Activated T-cell treated with anti-CD3 and anti-CD28 coated beads, Interleukin-2, amount 50 U/mL, for 48 hours (primary cell): ENCODE results near the gene SULT1A3.
"Not testable (repeated sequence)": the region's sequence is repeated elsewhere in the genome, so short reads cannot be mapped to it uniquely, and the experiment has no call there.

Source experiments
- DNase-seq, 2 experiments: peaks; one replicate each; pipeline ENCODE4 v3.0.0-alpha.2; 2020

The SULT1A3 gene

DNA sequence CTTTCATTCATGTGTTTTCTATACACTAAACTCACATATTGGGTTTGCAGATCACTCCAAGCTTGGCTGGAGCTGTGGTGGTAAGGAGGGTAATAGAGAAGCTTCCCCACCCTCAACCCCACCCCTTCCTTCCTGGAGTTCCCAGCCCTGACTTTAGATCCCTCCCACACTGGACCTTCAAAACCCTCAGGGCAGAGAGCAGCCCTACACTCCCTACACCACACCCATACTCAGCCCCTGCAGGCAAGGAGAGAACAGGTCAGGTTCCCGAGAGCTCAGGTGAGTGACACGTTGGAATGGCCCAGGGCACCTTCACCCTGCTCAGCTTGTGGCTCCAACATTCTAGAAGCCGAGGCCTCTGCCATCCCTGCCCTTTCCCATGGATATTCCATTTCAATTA, at the start of gene SULT1A3:
Gene SULT1A3 (plus strand): TSS at position 207 of the 400 bp plus-strand sequence. CDS start 1,474 bp downstream, outside the sequence.
- not testable (repeated sequence) for DNase-seq

DNA sequence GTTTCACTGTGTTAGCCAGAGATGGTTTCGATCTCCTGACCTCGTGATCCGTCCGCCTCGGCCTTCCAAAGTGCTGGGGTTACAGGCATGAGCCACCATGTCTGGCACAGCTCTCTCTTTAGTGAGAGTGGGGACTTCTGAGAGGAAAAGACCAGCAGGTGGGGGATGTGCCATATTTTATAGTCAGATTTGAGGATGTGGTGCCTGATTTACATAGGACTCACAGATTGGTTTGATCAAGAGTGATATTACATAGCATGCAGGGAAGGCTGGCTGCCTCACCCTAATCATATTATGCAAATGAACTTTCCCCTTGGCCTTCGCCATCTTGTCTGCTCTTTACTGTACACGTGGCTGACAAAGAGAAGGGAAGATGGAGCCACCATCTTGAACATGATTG, 48.0 kb upstream of the SULT1A3 start:
- no peak for DNase-seq

DNA sequence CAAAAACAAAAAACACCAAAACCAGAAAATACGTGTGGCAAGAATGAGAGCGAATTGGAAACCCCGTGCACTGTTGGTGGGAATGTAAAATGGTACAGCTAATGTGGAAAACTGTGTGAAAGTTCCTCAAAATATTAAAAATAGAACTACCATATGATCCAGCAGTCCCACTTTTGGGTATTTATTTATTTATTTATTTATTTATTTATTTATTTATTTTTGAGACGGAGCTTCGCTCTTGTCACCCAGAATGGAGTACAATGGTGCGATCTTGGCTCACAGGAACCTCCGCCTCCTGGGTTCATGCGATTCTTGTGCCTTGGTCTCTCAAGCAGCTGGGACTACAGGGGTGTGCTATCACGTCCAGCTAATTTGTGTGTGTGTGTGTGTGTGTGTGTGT, 46.5 kb upstream of the SULT1A3 start:
- DNase-seq = no peak

DNA sequence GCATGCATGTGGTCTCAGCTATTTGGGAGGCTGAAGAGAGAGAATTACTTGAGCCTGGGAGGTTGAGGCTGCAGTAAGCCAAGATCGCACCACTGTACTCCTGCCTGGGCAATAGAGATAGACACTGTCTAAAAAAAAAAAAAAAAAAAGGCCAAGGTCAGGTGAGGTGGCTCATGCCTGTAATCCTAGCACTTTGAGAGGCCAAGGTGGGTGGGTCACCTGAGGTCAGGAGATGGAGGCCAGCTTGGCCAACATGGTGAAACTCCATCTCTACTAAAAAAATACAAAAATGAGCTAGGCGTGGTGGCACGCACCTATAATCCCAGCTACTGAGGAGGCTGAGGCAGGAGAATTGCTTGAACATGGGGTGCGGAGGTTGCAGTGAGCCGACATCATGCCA, 43.9 kb upstream of the SULT1A3 start:
- DNase-seq = no peak

DNA sequence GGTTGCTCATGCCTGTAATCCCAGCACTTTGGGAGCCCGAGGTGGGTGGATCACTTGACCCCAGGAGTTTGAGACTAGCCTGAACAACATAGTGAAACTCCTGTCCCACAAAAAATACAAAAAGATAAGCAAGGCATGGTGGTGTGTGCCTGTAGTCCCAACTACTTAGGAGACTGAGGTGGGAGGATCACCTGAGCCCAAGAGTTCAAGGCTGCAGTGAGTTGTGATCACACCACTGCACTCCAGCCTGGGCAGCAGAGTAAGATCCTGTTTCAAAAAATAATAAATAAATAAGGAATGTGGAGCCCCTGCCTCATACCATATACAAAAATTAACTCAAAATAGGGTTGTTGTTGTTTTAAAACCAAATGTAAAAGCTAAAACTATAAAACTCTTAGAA, 41.8 kb upstream of the SULT1A3 start:
- DNase-seq = no peak

DNA sequence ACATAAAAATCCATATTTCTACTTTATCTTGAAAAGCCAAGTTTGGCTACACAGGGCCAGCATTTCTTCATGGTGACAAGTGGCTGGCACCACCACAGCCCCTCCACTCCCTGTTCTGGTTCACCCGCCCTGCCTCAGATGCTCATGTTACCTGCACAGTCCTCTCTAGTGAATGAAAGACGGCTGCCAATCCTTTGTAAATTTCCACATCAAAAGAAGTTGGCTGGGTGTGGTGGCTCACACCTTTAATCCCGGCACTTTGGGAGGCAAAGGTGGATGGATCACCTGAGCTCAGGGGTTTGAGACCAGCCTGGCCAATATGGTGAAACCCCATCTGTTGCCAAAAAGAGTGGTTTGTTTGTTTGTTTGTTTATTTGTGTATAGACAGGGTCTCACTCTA, 35.5 kb upstream of the SULT1A3 start:
- no peak for DNase-seq

DNA sequence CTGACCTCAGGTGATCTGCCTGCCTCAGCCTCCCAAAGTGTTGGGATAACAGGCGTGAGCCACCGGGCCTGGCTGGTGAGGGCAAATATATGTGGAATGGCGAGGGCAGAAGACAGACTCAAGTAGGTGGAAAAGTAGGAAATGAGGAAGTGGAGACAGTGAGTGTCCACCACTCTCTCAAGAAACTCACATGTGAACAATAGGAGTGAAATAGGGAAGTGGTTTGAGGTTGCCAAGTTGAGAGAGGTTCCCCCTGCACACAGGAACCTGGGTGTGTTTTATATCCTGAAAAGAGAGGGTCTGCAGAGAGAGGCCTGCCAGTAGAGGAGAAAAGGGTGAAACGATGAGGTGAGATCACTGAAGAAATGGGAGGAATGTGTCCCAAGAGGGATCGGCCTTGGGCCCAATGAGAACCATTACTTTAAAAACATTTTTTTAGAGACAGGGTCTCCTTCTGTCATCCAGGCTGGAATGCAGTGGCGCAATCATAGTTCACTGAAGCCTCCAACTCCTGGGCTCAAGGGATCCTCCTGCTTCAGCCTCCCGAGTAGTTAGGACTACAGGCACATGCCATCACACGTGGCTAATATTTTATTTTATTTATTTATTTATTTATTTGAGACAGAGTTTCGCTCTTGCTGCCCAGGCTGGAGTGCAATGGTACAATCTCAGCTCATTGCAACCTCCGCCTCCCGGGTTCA, 32.7 kb upstream of the SULT1A3 start:
- DNase-seq = no peak

DNA sequence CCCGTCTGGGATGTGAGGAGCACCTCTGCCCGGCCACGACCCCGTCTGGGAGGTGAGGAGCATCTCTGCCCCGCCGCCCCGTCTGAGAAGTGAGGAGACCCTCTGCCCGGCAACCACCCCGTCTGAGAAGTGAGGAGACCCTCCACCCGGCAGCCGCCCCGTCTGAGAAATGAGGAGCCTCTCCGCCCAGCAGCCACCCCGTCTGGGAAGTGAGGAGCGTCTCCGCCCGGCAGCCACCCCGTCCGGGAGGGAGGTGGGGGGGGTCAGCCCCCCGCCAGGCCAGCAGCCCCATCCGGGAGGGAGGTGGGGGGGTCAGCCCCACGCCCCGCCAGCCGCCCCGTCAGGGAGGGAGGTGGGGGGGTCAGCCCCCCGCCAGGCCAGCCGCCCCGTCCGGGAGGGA, 30.3 kb upstream of the SULT1A3 start:
- not testable (repeated sequence) for DNase-seq

DNA sequence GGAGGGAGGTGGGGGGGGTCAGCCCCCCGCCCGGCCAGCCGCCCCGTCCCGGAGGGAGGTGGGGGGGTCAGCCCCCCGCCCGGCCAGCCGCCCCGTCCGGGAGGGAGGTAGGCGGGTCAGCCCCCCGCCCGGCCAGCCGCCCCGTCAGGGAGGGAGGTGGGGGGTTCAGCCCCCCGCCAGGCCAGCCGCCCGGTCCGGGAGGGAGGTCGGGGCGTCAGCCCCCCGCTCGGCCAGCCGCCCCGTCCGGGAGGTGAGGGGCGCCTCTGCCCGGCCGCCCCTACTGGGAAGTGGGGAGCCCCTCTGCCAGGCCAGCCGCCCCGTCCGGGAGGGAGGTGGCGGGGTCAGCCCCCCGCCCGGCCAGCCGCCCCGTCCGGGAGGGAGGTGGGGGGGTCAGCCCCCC, 29.6 kb upstream of the SULT1A3 start:
- not testable (repeated sequence) for DNase-seq

DNA sequence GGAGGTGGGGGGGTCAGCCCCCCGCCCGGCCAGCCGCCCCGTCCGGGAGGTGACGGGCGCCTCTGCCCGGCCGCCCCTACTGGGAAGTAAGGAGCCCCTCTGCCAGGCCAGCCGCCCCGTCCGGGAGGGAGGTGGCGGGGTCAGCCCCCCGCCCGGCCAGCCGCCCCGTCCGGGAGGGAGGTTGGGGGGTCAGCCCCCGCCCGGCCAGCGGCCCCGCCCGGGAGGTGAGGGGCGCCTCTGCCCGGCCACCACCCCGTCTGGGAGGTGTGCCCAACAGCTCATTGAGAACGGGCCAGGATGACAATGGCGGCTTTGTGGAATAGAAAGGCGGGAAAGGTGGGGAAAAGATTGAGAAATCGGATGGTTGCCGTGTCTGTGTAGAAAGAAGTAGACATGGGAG, 28.9 kb upstream of the SULT1A3 start:
- not testable (repeated sequence) for DNase-seq

DNA sequence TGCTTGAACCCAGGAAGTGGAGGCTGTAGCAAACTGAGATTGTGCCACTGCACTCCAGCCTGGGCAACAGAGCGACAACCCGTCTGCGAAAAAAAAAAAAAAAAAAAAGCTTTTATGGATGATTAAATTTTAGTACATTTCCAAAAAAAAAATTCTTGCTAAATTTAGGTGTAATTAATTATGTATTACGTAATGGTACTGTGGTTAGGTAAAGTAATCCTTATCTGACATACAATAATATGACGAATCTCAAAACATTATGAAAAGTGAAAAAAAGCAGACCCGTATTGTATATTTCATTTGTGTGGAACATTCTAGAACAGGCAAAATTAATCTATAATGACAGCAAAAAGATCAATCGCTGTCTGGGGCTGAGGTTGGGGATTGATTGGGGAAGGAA, 26.0 kb upstream of the SULT1A3 start:
- DNase-seq = no peak

DNA sequence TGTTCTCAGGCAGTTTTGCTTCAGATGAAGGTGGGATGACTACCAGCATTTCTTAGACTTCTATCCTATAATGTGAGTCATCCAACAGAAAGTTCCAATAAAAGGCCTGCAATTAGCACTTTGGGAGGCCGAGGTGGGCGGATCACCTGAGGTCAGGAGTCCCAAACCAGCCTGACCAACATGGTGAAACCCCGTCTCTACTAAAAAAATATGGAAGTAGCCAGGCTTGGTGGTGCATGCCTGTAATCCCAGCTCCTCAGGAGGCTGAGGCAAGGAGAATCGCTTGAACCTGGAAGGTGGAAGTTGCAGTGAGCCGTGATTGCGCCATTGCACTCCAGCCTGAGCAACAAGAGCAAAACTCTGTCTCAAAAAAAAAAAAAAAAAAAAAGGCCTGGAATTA, 22.2 kb upstream of the SULT1A3 start:
- DNase-seq = not testable (repeated sequence)

DNA sequence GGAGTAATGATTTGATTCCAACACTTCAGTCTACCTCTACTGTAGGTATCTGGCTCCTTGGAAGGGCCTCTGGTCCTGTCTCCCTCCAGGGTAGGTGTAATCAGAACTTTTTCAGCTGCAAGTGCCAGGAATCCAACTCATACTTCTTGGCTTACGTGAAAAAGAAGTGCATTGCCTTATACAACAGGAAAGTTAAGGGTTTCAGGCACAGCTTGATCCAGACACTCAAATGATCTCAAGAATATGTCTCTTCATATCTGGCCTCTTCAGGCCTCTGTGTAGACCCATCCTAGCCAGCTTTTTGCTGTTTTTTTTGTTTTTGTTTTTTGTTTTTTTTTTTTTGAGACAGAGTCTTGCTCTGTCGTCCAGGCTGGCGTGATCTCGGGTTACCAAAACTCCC, 19.9 kb upstream of the SULT1A3 start:
- no peak for DNase-seq

DNA sequence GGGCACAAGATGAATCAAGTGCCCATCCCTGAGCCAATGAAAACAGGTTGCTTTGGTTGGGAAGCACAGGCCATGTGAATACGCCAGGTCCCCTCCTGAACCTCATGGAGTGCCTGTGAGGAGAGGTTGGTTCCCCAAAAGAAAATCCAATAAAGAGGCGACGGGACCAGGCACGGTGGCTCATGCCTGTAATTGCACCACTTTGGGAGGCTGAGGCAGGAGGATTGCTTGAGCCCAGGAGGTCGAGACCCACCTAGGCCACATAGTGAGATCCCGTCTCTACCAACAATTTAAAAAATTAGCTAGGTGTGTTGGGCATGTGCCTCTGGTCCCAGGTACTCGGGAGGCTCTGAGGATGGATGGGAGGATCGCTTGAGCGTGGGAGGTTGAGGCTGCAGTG, 19.1 kb upstream of the SULT1A3 start:
- DNase-seq = no peak

DNA sequence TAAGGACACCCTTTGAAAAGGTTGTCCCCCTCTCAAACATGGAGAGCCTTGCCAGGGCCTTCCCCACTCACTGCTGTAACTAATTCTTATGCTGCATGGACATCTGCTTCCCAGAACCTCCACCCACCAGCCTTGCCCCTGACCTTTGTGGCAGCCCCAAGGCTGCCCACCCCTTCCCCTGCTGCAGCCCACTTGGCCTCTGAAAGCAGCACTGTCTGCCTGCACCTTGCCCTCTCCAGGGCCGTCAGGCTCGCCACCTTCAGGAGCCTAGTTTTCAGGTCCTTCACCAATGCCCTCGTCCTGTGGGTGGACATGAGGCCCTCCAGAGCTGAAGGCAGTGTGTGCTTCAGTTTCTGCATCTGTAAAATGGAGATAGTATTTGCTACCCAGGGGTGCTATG, 18.3 kb upstream of the SULT1A3 start:
- DNase-seq = no peak

DNA sequence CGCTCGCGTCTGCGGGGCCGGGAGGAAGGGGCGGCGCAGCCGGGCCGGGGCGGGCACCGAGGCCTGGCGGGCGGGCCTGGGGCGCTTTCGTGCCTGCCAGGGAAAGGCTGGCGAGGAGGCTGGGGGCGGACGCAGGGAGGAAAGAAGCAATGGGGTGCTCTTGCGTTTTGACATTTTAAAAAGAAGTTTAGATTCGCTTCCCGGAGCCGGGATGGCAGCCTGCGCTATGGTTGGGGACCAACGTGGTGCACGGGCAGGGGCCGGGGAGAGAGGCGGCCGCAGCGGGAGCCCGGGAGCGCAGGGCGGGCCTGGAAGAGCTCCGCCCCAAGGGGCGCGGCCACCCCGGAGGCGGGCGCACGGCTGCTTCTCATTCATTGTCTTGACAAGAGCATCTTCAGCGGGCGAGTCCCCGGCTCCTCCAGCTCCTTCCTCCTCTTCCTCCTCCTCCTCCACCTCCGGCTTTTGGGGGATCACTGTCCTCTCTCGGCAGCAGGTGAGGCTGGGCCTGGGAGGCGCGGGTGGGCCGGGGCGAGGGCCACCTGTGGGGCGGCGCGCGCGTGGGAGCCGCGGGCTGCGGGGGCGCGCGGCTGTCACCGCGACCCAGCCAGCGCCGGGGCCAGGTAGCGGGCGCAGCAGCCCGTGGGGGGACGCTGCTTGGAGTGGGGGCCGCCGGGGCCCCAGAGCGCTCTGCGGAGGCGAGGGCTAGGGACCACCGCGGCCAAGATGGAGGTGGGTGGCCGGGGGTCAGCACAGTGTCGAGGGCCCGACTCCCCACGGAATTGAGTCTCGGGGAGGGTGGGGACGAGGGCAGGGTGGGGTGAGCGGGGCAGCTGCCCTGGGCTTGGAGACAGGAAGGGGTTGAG, 15.6 kb upstream of the SULT1A3 start, which contains the start of gene CORO1A:
Gene CORO1A (plus strand): TSS at position 370 of the 863 bp plus-strand sequence. CDS start 1,608 bp downstream, outside the sequence.
- peak; percentile 90 to 94 for DNase-seq

DNA sequence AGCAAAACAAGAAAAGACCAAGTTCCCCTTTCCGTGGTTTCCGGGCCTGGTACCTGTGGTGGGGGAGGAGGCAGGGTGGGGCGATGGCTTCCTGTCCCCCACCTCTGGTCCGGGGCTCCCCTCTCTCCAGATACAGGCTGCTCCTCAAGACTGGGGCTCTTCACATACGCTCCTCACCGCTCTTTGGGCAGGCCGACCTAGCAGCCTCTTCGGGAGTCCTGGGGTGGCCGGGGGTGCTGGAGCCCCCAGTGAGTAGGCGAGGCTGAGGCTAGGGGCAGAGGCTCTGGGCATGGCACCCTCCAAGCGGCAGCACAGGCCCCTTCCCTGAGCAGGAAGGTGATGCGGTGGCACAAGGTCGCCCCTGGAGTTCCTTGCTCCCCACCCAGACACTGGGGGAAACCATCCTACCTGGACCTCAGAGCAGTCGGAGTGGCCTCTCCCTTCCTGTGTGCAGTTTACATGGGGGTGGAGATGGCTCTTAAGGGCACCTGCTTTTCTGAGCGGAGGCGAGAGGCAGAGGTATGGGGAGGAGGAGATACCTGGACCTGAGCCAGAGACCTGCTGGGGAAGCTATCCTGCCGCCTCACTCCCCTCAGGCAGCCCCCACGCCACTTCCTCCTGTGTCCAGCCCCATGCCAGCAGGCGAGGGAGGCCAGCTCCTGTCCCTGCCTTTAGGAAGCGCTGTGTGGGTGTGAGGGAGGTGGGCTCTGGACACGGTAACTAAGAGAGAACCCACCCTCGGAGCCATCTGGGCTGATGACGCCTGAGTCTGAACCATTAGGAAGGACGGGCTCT, 14.8 kb upstream of the SULT1A3 start:
- peak; percentile 70 to 78 for DNase-seq

DNA sequence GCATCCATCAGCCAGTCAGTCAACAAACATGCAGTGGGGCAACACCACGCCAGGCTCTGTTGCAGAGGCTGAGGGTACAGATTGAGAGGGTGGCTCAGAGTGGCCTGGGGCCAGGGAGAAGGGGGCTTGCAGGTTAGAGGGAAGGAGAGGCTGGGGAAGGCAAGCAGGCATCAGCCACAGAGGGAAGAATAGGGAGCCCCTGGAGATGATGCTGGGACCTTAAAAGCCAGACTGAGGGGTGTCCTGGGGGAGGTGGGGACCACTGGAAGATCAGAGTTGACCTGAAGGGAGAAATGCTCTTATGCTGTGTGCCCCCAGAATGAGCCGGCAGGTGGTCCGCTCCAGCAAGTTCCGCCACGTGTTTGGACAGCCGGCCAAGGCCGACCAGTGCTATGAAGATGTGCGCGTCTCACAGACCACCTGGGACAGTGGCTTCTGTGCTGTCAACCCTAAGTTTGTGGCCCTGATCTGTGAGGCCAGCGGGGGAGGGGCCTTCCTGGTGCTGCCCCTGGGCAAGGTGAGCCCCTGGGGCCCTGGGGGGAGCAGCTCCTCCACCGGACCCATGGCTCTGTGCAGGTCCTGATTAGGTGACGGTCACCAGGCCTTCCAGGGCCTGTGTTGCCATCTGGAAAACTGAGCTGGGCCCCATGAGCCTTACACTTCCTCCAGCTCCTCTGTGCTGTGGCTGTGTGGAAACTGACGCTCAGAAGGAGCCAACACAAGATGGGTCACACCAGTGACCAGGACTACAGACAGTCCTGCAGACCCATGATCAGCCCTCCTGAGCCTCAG, 14.0 kb upstream of the SULT1A3 start:
- peak in 1 of 2 experiments; percentile 60 for DNase-seq

DNA sequence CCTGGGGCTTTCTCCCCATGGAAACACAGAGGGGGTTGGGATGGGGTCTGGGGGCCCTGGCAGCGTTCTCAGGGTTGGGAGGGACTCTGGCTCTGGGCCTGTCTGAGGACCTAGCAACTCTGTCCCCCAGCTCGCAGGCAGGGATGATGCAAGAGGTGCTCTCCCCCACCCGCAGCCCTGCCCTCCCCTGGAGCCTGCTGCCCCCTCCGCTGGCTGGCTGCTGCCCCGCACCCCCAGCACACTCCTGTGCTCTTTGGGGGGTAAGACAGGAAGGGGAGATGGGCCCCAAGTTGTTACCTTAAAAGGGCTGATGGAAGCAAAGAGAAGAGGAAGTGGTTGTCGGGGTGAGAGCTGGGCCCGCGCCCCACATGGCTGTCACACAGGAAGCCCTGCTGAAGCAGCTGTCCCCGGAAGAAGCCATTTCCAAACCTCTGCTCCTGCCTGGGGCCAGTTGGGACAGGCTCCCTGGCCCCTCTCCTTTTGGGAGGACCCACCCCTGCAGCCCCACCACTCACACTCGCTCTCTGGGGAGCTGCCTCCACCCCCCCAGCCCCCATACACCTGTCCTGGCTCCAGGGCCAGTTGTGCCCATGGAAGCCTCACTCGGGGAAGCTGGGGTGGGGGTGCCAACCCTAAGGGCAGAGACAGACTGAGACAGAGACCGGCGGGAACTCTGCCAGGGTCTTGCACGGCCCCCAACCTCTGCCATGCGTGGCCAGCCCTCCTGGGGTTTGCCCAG, 13.2 kb upstream of the SULT1A3 start:
- peak; percentile 84 to 87 for DNase-seq

DNA sequence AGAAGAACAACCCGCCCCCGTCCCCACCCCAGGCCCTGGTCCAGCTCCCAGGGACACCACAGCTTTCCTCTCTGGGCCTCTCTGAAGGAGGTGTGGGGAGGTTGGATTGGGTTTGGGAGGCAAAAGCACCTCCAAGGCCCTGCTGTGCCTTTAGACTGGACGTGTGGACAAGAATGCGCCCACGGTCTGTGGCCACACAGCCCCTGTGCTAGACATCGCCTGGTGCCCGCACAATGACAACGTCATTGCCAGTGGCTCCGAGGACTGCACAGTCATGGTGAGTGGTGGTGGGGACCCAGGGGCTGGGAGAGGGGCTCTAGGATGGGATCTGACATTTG, 12.6 kb upstream of the SULT1A3 start:
- peak in 1 of 2 experiments; percentile 76 for DNase-seq

DNA sequence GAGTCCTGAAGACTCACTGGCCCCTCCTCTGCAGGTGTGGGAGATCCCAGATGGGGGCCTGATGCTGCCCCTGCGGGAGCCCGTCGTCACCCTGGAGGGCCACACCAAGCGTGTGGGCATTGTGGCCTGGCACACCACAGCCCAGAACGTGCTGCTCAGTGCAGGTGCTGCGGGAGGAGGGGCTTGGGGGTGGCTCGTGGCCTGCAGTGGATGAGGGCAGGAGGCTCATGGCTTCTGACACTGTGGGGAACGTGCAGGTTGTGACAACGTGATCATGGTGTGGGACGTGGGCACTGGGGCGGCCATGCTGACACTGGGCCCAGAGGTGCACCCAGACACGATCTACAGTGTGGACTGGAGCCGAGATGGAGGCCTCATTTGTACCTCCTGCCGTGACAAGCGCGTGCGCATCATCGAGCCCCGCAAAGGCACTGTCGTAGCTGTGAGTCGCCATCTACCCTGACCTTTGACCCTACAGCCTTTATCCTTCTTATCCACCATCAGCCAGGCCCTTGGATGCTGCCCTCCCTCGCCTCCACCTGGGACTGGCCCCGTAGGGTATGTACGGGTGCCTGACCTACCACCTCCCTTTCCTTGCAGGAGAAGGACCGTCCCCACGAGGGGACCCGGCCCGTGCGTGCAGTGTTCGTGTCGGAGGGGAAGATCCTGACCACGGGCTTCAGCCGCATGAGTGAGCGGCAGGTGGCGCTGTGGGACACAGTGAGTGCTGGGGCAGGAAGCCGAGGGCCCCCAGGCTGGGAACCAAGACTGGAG, 12.1 kb upstream of the SULT1A3 start:
- DNase-seq = peak; percentile 95 to 96
